ENCODE results near the gene UQCC2. TPM values are rescaled to one million over a fixed set of nuclear protein-coding genes. Genes with fewer than 3 reads are reported as not detected.

Gene UQCC2
- polyA plus RNA-seq, 1 of the 3 experiments (the other 2 are of a cell fraction) = 59.0 TPM

- 77% methylated on average over 6 of the region's 7 CpGs for WGBS (ENCODE audit: low lambda C conversion rate)
- ChIA-PET CTCF (interaction anchor here (1.4 to 8.2 kb wide), 3 partner anchors 13 to 17 kb away, joined by 3 to 59 read pairs (median 8); partner anchors contain the start of gene UQCC2), POLR2A (no interaction called here)
- no peak overlapping the region for H3K4me2 ChIP-seq
- H3K9me2 ChIP-seq = no peaks in the 10 kb centered on the region
- H3K9me3 ChIP-seq = no peaks in the 10 kb centered on the region
- no peaks in the 10 kb centered on the region; a peak in 1 of 4 replicates for H3K4me1 ChIP-seq (ENCODE audit: control insufficient read depth in 1 of 2, insufficient read depth in 2 of 2, low read depth in 1 of 2, low read length in 1 of 2)
- H3K4me3 ChIP-seq (ENCODE audit: low read depth in 2 of 2, low read length in 1 of 2) = no peak overlapping the region
- TF ChIP-seq YY1 (IDR thresholded peaks at IDR 0.05; ENCODE audit: low read depth) = no peak
- no peak for TF ChIP-seq GATA2 (CRISPR knock-in tag; IDR thresholded peaks at IDR 0.05)
- TF ChIP-seq RXRA (IDR thresholded peaks at IDR 0.05; ENCODE audit: borderline replicate concordance, low read depth) = no peak
- TF ChIP-seq FOXJ3 (CRISPR knock-in tag; IDR thresholded peaks at IDR 0.05) = no peak
- no peak for TF ChIP-seq FOXM1 (IDR thresholded peaks at IDR 0.05; ENCODE audit: low read depth)
- TF ChIP-seq USF1 (IDR thresholded peaks at IDR 0.05; ENCODE audit: borderline replicate concordance, low read depth) = no peak
- TF ChIP-seq PBX3 (IDR thresholded peaks at IDR 0.05) = no peak
- TF ChIP-seq SMC3 (IDR thresholded peaks at IDR 0.05; ENCODE audit: low read depth, low read length) = no peak
- no peak for TF ChIP-seq TAF1 (IDR thresholded peaks at IDR 0.05; ENCODE audit: borderline replicate concordance, low read depth, low read length)
- no peak for TF ChIP-seq ELF1 (IDR thresholded peaks at IDR 0.05)
- no peak for TF ChIP-seq IRF3 (IDR thresholded peaks at IDR 0.05; ENCODE audit: low read depth, low read length)
- H3F3A ChIP-seq (replicated peaks; ENCODE audit: insufficient read depth) = no peaks in the 10 kb centered on the region
- H4K20me1 ChIP-seq (ENCODE audit: insufficient read depth) = no peaks in the 10 kb centered on the region
- H3K27me3 ChIP-seq (ENCODE audit: insufficient read depth) = peaks cover 53% of the 10 kb centered on the region
- no peak overlapping the region for H2AFZ ChIP-seq (ENCODE audit: low read depth)
- no peaks in the 10 kb centered on the region for H3K36me3 ChIP-seq (replicated peaks in 1 of 2; ENCODE audit: control insufficient read depth in 1 of 2, insufficient read depth in 2 of 2, low read length in 1 of 2)
- no peaks in the 10 kb centered on the region for H3K79me2 ChIP-seq (ENCODE audit: insufficient read depth)
- no peak overlapping the region for H3K9ac ChIP-seq
- no peak overlapping the region for H3K27ac ChIP-seq (ENCODE audit: low read depth in 2 of 2, low read length in 1 of 2)
- DNase-seq = no peak
Observed at GRCh38 chr6:33727126-33727525, 15.6 kb upstream of the UQCC2 start.

DNA sequence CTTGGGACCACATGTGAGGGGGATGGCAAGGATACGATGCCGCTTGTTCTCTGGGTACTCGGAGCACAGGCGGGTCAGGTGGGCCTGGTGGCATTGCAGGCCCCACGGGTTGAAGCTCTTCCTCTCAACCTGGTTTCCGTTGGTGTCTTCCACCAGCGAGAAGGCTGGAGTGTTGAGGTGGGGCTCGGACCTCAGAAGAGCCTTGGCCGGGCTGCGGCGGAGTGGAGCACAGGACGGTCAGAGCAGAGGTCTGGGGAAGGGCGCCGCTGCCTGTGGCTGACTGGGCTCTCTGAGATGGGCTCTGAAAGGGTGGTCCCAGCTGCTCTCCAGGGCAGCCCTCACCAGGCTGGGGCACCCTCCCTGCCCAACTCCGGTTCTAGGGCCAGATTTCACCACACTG lies 15.2 kb upstream of the UQCC2 start:
- Histone ChIP-seq H3K4me3 (ENCODE audit: low read depth in 2 of 2, low read length in 1 of 2) (no peak overlapping the region), H3K4me2 (no peak overlapping the region), H3F3A (replicated peaks; ENCODE audit: insufficient read depth) (no peaks in the 10 kb centered on the region), H4K20me1 (ENCODE audit: insufficient read depth) (no peaks in the 10 kb centered on the region), H3K9me2 (no peaks in the 10 kb centered on the region), H3K27ac (ENCODE audit: low read depth in 2 of 2, low read length in 1 of 2) (no peak overlapping the region), H3K27me3 (ENCODE audit: insufficient read depth) (peaks cover 57% of the 10 kb centered on the region), H3K9me3 (no peaks in the 10 kb centered on the region), H3K79me2 (ENCODE audit: insufficient read depth) (no peaks in the 10 kb centered on the region), H3K9ac (no peak overlapping the region), H3K36me3 (replicated peaks in 1 of 2; ENCODE audit: control insufficient read depth in 1 of 2, insufficient read depth in 2 of 2, low read length in 1 of 2) (no peaks in the 10 kb centered on the region), H3K4me1 (ENCODE audit: control insufficient read depth in 1 of 2, insufficient read depth in 2 of 2, low read depth in 1 of 2, low read length in 1 of 2) (no peaks in the 10 kb centered on the region; a peak in 1 of 4 replicates), H2AFZ (ENCODE audit: low read depth) (no peak overlapping the region)
- 86% methylated on average over 14 of the region's 15 CpGs for WGBS (ENCODE audit: low lambda C conversion rate)
- no peak for DNase-seq
- POLR2A ChIA-PET = no interaction called here
- TF ChIP-seq TCF12 (IDR thresholded peaks at IDR 0.05) (no peak), POLR2AphosphoS5 (IDR thresholded peaks at IDR 0.05; ENCODE audit: low read depth, low read length) (no peak), RCOR1 (IDR thresholded peaks at IDR 0.05; ENCODE audit: low read length) (no peak), GATA2 (CRISPR knock-in tag; IDR thresholded peaks at IDR 0.05) (no peak), EZH2phosphoT487 (IDR thresholded peaks at IDR 0.05; ENCODE audit: borderline replicate concordance, low read depth) (no peak), PBX3 (IDR thresholded peaks at IDR 0.05) (no peak), RFX5 (IDR thresholded peaks at IDR 0.05; ENCODE audit: low read length) (no peak), ELF1 (IDR thresholded peaks at IDR 0.05) (no peak)
- TF ChIP-seq, protein P1, sequence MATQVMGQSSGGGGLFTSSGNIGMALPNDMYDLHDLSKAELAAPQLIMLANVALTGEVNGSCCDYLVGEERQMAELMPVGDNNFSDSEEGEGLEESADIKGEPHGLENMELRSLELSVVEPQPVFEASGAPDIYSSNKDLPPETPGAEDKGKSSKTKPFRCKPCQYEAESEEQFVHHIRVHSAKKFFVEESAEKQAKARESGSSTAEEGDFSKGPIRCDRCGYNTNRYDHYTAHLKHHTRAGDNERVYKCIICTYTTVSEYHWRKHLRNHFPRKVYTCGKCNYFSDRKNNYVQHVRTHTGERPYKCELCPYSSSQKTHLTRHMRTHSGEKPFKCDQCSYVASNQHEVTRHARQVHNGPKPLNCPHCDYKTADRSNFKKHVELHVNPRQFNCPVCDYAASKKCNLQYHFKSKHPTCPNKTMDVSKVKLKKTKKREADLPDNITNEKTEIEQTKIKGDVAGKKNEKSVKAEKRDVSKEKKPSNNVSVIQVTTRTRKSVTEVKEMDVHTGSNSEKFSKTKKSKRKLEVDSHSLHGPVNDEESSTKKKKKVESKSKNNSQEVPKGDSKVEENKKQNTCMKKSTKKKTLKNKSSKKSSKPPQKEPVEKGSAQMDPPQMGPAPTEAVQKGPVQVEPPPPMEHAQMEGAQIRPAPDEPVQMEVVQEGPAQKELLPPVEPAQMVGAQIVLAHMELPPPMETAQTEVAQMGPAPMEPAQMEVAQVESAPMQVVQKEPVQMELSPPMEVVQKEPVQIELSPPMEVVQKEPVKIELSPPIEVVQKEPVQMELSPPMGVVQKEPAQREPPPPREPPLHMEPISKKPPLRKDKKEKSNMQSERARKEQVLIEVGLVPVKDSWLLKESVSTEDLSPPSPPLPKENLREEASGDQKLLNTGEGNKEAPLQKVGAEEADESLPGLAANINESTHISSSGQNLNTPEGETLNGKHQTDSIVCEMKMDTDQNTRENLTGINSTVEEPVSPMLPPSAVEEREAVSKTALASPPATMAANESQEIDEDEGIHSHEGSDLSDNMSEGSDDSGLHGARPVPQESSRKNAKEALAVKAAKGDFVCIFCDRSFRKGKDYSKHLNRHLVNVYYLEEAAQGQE (IDR thresholded peaks at IDR 0.05; ENCODE audit: low read depth, low read length) = no peak
- CTCF ChIA-PET = interaction anchor here (1.4 to 8.2 kb wide), 4 partner anchors 12 to 41 kb away, joined by 3 to 59 read pairs (median 6); partner anchors contain the start of gene UQCC2

Measured in SK-N-SH (cell line).